GM20000 (cell line): Measurements from ENCODE around the gene PRKG1.

Experiments
- DNase-seq: peaks from one replicate; pipeline ENCODE4 v3.0.0; 2012; ENCODE audit warnings: low spot score
- TF ChIP-seq, protein P1 (sequence below): IDR thresholded peaks from 2 replicates; pipeline ENCODE4 v1.5.1; 2012; ENCODE audit warnings: mild to moderate bottlenecking, control low read depth; ENCODE audit errors: extremely low read depth, missing control alignments

The PRKG1 gene

GRCh38 chr10:51705774-51706173 lies 631.5 kb downstream of the PRKG1 start:
- DNase-seq, result no peak
- TF ChIP-seq, protein P1, sequence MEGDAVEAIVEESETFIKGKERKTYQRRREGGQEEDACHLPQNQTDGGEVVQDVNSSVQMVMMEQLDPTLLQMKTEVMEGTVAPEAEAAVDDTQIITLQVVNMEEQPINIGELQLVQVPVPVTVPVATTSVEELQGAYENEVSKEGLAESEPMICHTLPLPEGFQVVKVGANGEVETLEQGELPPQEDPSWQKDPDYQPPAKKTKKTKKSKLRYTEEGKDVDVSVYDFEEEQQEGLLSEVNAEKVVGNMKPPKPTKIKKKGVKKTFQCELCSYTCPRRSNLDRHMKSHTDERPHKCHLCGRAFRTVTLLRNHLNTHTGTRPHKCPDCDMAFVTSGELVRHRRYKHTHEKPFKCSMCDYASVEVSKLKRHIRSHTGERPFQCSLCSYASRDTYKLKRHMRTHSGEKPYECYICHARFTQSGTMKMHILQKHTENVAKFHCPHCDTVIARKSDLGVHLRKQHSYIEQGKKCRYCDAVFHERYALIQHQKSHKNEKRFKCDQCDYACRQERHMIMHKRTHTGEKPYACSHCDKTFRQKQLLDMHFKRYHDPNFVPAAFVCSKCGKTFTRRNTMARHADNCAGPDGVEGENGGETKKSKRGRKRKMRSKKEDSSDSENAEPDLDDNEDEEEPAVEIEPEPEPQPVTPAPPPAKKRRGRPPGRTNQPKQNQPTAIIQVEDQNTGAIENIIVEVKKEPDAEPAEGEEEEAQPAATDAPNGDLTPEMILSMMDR, result no peak

DNA sequence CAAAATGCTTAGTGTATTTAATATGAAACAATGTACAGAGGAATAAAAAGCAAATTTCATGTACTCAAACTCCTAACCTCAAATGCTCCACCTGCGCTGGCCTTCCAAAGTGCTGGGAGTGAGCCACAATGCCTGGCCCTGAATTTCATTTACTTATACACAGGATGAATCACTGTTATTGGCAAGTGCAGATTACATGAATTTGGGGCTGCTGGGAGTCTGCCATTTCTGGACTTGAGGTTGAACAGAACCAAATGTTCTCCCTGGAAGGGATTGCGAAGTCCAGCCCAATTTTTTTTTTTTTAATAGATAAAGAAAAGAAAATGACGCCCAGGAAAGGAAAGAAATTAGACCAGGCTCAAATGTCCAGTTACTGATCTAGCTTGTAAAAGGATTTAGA lies 631.9 kb downstream of the PRKG1 start:
- DNase-seq, result no peak
- TF ChIP-seq, protein P1, result no peak

- no peak for DNase-seq
Observed at GRCh38 chr10:51707392-51707791, 633.1 kb downstream of the PRKG1 start.

GRCh38 chr10:51707821-51708424 lies 633.6 kb downstream of the PRKG1 start:
- TF ChIP-seq, protein P1, result no peak

More at GRCh38 chr10:51707392-51707791, 633.1 kb downstream of the PRKG1 start:
- TF ChIP-seq, protein P1, result no peak

GRCh38 chr10:51708609-51709008 lies 634.3 kb downstream of the PRKG1 start:
- TF ChIP-seq, protein P1, result no peak
- no peak for DNase-seq

More at GRCh38 chr10:51707821-51708424, 633.6 kb downstream of the PRKG1 start:
- DNase-seq, result no peak

DNA sequence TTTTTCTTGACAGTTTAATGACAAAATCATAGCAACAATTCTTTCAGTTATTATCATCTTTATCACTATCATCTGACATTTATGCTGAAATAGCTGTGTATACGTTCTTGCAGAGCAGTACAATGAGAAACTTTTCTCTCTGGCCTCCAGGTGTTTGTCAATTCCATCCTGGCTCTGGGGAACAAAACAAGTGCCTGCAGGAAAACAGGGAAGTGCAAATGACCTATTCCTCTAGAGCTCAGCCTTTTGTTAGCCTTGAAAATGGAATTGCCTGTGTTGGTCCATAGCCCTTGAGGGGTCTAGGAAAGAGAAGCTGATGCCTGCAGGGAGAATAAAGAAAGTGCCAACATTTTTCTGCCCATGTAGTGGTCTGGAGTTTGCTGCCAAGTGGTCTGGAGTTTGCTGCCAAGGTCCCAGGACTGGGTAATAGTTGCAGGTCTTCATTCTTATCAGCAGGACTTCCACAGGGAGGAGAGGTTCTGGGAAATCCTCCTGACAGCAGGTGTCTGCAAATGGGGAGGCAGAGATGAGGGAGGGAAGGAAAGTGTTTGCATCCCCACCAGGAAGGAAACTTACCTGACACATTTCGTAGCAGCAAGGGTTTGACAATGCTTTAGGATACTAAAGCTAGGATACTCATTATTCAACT lies 635.2 kb downstream of the PRKG1 start:
- no peak for DNase-seq
- TF ChIP-seq, protein P1, result no peak

DNA sequence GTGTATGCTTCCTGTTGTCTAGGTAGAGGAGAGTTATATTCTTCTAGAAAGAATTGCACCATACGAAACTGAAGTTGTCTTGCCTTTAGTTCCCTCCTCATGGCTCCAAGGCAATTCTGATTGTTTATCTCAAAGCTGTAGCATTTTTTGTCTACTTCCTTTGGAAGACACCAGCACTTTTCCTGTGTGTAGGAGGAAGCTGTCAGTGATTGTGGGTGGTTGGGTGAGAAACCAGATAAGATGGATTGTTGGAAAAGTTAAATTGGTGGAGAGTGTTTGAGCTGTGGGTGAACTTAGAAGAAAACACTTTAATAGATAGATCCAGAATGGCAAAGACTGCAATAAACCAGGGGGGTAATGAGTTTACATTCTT lies 637.2 kb downstream of the PRKG1 start:
- TF ChIP-seq, protein P1, result no peak
- DNase-seq, result no peak
